NOMO-1 treated with dmso at 0.1 percent for 144 hours (cell line): ENCODE measurements around the gene WNK1.
"Not testable (repeated sequence)": the region's sequence is repeated elsewhere in the genome, so short reads cannot be mapped to it uniquely, and the experiment has no call there.

Experiments
- DNase-seq: peaks from one replicate; lab custom pipeline; 2025; ENCODE audit not compliant: unreplicated experiment; lab: John Stamatoyannopoulos, UW

Gene WNK1

DNA sequence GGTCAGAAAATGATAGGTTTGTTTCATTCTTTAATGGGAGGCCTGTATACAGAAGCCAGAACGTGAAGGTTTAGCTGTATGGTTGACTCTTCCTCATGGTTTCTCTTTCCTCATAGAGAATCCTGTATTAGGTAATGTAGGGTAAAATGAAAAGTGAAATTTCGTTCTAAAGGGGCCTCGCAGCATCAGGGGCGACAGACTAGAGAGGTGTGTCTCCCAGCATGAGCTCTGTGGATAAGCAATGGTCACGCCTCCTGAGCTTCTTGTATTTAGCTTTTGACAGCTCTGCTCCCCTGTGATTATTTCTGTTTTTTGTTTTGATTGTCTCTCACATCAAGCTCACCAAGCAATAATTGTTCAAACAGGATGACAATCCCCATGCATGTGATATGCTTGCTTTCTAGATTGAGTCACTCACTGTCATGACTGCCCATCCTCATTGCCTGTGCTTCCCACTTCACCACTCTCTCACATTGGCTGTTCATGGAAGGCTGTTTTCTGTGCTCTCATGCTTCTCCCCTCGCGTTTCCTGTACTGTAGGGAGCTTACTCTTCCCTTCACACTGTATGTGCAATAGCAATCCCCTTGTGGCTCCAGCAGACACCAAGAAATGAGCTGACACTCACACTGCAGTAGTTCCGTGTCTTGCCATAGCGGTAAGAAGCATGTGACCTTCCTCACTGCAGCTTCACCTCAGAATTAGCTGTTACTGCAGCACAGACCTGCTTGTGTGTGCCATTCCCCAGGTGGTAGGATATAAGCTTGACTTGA lies 153.1 kb downstream of the WNK1 start:
- DNase-seq = no peak

DNA sequence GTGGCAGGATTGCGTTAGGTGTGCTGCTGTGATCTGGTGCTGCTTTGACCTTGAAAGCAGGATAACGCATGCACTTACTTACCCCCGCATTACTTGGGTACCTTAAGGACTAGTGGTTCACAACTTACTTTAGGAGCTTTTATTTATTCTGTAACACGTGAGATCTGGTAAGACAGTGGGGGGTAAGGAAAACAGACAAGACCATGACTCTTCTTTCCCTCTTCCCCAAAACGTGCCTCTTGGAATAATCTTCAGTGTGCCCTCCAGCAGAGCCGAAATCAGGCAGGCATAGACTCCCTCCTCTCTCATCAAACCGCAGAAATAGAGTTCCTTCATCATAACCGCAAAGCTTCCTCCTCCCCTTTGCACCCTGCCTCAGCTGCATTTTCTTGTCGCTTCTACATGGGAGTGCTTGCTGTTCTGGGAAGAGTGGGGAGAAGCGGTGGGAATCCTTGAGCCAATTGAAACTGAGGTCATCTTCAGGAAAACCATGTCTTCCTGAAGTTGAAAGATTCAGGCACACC lies 153.7 kb downstream of the WNK1 start:
- DNase-seq = no peak

DNA sequence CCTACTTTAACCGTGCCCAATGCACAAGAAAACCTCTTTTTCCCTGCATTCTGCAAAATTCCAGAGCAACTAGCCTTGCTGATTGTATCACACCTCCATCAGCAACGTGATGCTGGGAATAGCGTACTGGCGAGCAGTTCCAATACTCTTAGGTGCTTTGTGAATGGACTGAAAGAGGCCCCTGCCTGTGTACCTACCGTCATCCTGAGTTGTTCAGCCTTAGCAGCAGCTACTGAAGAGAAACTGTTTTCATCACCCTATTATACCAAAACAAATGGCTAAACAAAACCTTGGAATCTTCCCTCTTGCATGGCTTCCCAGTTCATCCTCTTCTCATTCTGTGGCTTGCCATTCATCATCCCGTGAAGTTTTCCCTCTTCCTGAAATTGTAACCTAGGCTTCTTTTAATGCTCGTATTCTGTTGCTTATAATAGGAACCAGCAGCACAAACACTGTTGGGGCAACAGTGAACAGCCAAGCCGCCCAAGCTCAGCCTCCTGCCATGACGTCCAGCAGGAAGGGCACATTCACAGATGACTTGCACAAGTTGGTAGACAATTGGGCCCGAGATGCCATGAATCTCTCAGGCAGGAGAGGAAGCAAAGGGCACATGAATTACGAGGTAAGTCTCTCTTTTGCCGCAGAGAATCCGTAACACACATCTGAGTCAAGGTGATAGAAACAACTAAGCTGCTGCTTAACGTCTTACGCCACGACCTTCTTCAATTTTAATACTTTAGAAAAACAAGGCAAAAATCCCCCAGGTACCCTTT lies 155.2 kb downstream of the WNK1 start:
- no peak for DNase-seq

DNA sequence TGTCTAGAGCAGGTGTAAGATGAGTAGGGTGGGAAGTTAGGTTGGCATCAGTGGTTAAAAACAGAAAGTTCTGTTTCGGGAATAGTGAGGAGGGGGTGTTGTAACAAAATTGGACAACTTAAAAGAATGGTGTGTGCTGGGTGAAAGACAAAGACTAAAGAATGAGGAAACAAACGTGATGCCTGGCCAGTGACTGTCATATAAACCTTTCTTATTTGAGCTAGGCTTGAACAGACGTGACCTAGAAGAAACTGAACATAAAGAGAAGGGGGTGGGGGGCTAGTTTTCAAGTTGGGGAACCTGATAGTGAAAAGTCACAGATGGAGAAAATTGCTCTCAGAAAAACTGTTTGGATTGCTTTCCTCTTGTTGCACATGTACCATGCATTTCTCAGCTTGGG lies 157.5 kb downstream of the WNK1 start:
- DNase-seq = no peak

DNA sequence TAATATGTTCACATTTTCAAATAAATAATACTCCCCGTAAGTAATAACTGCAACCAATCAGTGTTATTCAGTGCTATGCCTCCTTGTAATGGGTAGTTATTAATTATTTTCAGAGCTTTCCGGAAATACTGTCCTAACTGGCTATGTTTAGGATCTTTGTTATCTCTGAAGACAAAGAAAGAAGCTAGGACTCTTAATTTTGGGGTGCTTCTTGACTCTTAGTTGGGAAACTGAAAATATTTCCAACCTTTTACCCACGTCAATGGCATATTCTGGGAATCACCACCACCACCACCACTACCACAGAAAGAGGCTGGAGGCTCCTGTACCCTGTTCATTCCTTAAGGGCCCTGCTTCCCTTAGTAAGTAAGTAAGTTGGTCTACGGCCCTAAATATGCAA lies 158.0 kb downstream of the WNK1 start:
- no peak for DNase-seq

DNA sequence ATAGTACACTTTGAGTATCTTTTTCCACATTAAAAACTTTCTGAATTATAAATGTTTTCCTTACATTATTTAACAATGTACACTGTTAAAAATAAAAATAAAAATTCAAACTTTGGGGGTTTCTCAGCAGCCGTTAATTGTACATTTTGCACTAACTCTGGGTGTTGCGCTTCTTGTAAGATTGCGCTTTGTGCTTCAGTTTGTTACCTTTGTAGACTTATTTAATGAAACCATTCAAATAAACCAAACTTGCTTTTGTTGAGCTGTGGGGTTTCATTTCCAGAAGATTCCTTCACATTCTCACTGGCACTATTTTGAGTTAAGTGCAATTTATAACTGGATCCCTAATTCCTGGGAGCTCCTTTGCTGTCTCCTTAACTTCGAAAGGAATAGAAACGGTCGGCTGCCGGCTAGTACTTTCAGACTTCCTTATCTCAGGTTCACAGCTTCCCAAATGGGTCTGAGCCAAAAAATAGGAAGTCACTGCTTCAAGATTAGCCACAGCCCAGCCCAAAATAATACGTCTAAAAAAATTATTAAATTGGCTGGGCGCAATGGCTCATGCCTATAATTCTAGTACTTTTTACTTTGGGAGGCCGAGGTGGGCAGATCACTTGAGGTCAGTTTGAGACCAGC lies 158.9 kb downstream of the WNK1 start:
- DNase-seq = no peak

DNA sequence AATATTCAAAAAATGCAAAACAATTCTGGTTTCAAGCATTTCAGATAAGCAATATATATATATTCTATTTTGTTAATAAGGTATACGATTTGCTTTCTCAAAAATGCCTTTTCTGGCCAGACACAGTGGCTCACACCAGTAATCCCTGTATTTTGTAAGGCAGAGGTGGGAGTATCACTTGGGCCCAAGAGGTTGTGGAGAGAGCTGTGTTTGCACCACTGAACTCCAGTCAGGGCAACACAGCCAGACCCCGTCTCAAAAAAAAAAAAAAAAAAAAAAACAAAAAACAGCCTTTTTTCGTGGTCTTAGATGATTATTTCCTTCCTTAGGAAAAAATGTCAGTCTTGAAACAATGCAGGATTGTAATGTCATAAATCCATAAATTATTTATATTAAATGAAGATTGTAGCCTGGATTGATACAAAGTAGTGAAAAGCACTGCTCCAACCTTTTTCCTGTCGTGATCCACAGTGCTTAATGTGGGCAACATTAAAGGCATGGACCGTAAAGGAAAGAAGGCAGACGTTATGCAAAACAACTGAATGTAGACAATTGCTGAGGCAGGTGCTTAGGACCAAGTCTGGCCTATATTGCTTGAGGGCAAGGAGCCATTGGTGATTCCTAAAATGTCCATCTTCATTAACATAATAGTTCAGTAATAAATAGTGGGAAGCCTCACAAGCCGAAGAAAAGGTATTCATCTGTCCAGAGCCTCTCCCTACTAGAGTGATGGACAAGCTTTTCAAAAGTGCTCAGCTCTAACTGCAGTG lies 160.3 kb downstream of the WNK1 start:
- DNase-seq = no peak

DNA sequence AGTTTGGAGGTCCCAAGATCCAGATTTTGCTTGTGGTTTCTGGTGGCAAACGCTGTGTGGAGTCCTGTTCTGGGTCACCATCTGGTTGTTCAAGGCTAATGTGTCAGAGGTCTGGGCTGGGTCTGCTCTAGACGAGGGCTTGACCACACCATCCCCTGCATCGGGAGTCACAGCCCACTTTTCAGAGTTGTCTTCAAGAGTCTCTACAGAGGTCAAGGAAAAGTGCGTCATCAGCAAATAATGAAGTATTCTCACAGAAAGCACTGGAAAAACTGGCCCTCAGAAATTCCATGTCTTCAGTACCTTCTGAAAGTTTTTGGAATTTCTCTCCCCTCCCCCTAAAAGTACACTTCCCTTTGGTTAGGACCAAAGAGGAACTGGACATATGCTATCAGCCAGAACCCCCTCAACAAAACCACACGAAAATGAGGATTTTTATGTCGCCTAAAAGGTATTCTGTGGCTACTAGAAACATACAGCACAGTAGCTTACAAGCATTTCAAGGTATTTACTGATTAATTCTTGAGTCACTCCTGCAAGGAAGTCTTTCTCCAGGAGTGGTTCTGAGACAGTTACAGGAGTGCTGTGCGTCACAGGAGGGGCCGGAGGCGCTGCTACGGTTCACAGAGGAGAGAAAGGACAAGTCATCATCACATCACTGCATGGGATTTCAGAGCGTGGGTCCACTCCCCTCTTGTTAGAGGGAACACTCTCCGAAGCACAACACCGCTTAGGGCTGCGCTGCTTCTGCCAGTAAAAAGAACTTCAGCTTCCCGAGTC lies 161.7 kb downstream of the WNK1 start:
- no peak for DNase-seq

DNA sequence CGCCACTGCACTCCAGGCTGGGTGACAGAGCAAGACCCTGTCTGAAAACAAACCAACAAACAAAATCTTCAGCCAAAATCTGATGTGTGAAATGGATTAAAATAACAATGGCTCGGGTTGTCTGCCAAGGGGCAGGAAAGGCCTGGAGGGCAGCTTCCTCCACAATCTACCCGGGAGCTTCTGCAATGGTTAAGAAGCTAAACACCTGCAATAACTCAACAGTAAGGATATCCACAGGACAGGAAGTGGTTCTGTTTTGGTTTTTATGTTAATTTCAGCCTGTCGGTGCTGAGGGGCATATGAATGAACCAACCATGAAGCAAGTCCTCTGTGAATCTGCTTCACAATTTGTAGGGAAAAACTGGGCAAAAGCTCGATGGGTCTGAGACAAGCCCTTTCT lies 162.7 kb downstream of the WNK1 start:
- DNase-seq = no peak

DNA sequence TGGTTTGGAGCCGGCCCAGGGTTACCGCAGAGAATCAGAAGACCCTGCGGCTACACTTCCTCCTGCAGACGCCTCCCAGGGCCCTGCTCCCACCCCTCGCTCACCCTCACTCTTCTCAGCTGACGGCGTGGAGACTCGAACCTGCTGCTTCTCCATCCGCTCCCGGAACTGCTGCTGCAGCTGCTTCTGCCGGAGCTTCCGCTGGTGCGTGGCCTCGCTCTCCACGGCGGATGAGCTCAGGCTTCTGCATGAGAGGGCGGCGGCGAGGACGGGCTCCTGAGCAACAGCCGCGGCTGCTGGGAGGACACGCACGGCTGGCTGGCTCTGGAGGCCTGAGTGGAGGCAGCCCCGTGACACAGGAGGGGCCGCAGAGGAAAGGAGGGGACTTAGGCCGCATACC lies 163.9 kb downstream of the WNK1 start:
- DNase-seq = no peak

DNA sequence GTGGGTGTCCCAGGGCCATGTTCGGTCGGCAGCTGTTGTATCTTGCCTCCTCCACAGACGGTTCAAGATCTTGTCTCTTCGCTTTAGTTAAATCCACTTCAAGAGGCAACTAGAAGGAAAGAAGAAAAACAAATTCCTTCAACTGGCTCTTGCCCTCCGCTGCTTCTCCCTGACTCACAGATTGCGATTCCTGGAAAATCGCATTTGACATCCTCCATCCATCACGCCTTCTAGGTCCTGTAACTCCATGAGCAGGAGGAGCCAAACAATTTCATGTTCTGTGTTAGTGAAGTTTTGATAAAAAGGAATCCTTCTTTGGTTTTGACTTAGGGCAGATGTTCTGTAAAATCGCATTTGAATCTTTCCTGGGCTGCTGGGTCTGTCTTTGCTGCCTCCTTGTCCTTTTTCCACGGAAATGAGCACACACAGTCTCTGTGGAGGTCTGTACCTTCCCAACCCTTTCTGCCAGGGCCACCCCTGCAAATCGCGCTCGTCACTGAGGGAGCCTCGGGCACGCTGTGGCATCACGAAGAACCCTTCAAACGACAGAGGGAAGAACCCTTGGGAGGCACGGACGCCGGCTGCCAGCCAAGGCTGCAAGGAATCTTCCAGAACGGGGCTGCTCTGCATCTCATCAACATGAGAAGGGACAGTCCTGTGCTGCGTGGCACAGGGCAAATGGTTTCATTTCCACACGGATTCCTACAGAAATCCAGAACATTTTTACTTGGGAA lies 164.5 kb downstream of the WNK1 start:
- DNase-seq = no peak

DNA sequence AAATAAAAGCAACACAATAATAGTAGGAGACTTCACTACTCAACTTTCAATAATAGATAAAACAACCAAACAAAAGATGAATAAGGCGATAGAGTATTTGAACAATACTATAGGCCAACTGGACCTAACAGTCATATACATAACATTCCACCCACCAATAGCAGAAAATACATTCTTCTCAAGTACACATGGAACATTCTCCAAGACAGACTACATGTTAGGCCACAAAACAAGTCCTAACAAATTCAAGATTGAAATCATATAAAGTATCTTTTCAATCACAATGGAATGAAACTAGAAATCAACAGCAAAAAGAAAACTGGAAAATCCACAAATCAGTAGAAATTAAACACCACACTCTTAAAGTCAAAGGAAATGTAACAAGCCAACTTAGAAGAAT lies 168.3 kb downstream of the WNK1 start:
- no peak for DNase-seq

DNA sequence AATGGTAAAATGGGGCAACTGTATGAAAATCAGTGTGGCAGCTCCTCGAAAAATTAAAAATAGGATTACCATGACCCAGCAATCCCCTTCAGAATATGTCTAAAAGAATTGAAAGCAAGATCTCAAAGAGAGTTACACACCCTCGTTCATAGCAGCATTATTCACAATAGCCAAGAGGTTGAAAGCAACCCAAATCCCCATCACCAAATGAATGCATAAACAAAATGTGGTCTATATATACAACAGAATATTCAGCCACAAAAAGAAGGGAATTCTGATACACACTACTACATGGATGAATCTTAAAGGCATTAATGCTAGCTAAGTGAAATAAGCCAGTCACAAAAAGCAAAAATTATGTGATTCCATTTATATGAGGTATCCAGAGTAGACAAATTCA lies 169.9 kb downstream of the WNK1 start:
- DNase-seq = no peak

DNA sequence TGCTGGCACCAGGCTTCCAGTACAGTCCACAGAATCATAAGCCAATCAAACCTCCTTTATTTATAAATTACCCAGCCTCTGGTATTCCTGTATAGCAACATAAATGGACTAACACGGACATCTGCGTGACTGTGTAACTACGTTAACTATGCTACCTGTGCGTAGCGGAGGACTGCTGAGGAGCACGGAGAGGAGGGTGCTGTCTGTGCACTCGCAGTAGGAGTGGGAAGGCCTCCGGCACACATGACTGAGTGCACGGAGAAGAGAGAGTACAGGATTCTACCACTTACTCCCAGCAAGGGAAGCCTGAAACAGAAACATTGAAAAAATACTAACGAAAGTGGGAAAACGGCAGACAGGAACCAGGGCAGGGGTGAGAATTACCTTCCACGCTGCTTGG lies 174.3 kb downstream of the WNK1 start:
- DNase-seq = no peak

DNA sequence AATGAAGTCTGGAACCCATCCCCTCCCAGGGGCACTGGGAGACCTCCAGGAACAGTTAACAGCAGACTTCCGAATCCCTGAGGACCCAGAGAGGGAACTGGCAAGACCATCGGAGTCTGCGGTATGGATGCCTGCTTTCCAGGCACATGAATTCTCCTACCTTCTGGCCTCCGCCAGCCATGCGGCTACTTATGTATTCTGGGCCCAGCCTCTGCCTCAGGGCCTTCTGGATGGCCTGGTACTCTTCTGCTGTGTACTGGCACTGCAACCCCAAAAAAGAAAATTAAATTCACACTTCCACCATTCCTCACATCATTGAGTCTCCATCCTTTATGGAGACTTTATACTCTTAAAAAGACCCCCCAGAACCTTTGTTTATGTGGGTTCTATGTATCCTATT lies 178.7 kb downstream of the WNK1 start:
- DNase-seq = no peak

DNA sequence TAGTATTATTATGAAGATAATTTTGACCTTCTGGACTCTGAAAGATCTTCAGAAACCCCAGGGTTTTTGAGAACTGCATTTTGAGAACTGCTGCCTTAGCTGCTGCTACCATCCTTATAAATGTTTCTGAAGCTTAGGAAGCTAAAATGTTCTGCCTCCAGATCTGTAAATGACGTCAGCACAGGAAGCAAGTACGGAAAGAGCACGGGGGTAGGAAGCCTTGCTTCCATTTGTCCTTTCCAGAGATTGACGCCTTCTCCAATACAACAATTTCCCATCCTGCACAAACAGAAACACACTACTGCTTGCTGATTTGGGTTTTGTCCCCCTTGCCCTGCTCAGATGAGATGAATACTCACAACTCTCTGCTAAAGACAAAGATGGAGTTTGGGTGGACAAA lies 179.2 kb downstream of the WNK1 start:
- DNase-seq = no peak

DNA sequence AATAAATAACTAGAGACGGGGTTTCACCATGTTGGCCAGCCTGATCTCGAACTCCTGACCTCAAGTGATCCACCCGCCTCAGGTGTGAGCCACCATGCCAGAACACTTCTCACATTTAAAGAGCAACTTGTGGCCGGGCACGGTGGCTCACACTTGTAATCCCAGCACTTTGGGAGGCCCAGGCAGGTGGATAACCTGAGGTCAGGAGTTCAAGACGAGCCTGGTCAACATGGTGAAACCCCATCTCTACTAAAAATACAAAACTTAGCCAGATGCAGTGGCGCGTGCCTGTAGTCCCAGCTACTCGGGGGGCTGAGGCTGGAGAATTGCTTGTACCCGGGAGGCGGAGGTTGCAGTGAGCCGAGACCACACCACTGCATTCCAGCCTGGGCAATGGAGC lies 183.5 kb downstream of the WNK1 start:
- DNase-seq = not testable (repeated sequence)

DNA sequence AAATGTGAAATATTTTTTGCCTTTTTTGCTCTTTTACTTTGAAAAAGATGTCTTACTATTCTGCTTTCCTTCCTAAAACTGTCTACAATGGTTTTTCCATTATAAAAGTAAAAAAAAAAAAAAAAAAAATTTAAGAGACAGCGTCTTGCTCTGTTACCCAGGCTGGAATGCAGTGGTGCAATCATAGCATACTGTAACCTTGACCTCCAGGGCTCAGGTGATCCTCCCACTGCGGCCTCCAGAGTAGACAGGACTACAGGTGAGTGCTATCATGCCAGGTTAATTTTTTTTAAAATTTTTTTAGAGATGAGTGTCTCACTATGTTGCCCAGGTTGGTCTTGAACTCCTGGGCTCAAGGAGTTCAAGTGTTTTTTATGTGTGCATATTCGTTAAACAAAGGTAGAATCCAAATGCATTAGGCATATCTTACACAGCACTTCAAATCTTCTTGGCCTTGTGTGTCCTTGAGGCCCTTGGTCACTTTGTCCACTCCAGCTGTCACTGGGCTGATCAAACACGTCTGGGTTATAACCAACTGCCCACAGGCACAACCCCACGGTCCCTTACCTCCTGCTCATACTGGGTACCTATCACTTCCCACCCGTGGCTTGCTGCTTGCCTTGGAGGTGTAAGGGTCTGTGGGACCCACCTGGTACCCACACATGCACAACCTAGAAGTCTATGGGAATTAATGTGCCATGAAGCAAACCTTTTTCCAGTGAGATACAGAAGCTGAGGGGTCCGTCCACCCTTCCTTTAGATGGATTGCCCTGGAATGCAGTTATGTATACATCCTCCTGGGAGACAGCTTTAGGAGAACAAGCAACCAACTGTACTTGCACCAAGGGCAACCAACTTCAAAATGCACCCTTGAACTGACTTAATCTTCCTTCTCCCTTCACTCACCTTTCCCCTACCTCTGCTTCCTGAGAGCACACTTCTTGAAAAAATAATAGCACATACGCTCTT lies 184.3 kb downstream of the WNK1 start:
- no peak for DNase-seq

DNA sequence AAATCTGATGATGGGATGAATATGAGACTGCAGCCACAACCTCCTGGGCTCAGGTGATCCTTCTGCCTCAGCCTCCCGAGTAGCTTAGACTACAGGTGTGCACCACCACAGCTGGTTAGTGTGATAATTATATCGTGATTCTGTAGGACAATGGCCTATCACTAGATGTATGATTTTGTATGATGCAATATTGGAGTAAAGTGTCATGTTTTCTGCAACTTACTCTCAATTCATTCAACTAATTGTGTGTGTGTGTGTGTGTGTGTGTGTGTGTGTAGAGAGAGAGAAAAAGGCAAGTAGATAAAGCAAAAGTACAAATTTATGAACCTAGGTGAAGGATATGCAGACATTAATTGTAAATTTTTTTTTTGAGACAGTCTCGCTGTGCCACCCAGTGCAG lies 186.4 kb downstream of the WNK1 start:
- no peak for DNase-seq
